Activated CD8-positive, alpha-beta T cell treated with anti-CD3 and anti-CD28 coated beads, Interleukin-2, amount 10 ng/mL, durations not matched to agents 7 days and 5 days (primary cell): Measurements from ENCODE around the gene LRRIQ1. TPM values are rescaled to one million over a fixed set of nuclear protein-coding genes. Genes with fewer than 3 reads are reported as not detected.
"Not testable (repeated sequence)": the region's sequence is repeated elsewhere in the genome, so short reads cannot be mapped to it uniquely, and the experiment has no call there.

Source experiments
- ATAC-seq: fragments of 150-1000 bp; cut with Tn5 transposase; one replicate; pipeline ENCODE4 v1.10.0; 2021; ENCODE audit warnings: moderate library complexity
- CTCF ChIA-PET: fragments of 350-600 bp; sonication (Branson Sonifier 250); formaldehyde crosslinking; loops from one replicate; lab custom pipeline; 2021; ENCODE audit warnings: antibody characterized with exemption; lab: Charles Lee
- POLR2A ChIA-PET: fragments of 350-600 bp; sonication (Branson Sonifier 250); formaldehyde crosslinking; loops from one replicate; lab custom pipeline; 2021; ENCODE audit warnings: antibody characterized with exemption; lab: Charles Lee
- DNase-seq: peaks from one replicate; pipeline ENCODE4 v3.0.0-alpha.2; 2020
- H3K27ac Mint-ChIP-seq: one replicate; pipeline ENCODE4 v1.8.0; 2021; ENCODE audit warnings: mild to moderate bottlenecking, mixed read lengths
- H3K27me3 Mint-ChIP-seq: one replicate; pipeline ENCODE4 v1.8.0; 2021; ENCODE audit warnings: low read depth, mixed read lengths
- H3K36me3 Mint-ChIP-seq: one replicate; pipeline ENCODE4 v1.8.0; 2021; ENCODE audit warnings: low read depth, mixed read lengths
- H3K4me1 Mint-ChIP-seq: one replicate; pipeline ENCODE4 v1.8.0; 2021; ENCODE audit warnings: low read depth, mixed read lengths
- H3K4me3 Mint-ChIP-seq: one replicate; pipeline ENCODE4 v1.8.0; 2021; ENCODE audit warnings: mild to moderate bottlenecking, mixed read lengths
- H3K9me3 Mint-ChIP-seq: one replicate; pipeline ENCODE4 v1.8.0; 2022; ENCODE audit warnings: mixed read lengths; ENCODE audit not compliant: insufficient read depth
- total RNA-seq, 2 experiments: library from RNA; stranded (reverse); gene quantifications; one replicate each; pipeline ENCODE4 v1.2.3, GENCODE V29; 2021

LRRIQ1 gene
- total RNA-seq, 2 experiments from 2014 or later: not detected

GRCh38 chr12:85155791-85156190 is 119.6 kb downstream of the LRRIQ1 start:
- POLR2A ChIA-PET: no interaction called here
- ATAC-seq (no peak), DNase-seq (no peak)
- H3K27ac Mint-ChIP-seq: no peak overlapping the region
- no peaks in the 10 kb centered on the region for H3K4me1 Mint-ChIP-seq
- no peaks in the 10 kb centered on the region for H3K9me3 Mint-ChIP-seq
- CTCF ChIA-PET: no interaction called here
- no peak overlapping the region for H3K4me3 Mint-ChIP-seq
- H3K27me3 Mint-ChIP-seq: no peaks in the 10 kb centered on the region
- no peaks in the 10 kb centered on the region for H3K36me3 Mint-ChIP-seq

GRCh38 chr12:85156569-85156968 is 120.4 kb downstream of the LRRIQ1 start:
- no peaks in the 10 kb centered on the region for H3K36me3 Mint-ChIP-seq
- H3K9me3 Mint-ChIP-seq: no peaks in the 10 kb centered on the region
- H3K4me1 Mint-ChIP-seq: no peaks in the 10 kb centered on the region
- no peak for ATAC-seq
- no peak overlapping the region for H3K4me3 Mint-ChIP-seq
- ChIA-PET CTCF (no interaction called here), POLR2A (no interaction called here)
- DNase-seq: no peak
- no peaks in the 10 kb centered on the region for H3K27me3 Mint-ChIP-seq
- H3K27ac Mint-ChIP-seq: no peak overlapping the region

- no peaks in the 10 kb centered on the region for H3K9me3 Mint-ChIP-seq
- no peaks in the 10 kb centered on the region for H3K4me1 Mint-ChIP-seq
- no peaks in the 10 kb centered on the region for H3K36me3 Mint-ChIP-seq
- ChIA-PET POLR2A (no interaction called here), CTCF (no interaction called here)
- H3K27ac Mint-ChIP-seq: no peak overlapping the region
- H3K4me3 Mint-ChIP-seq: no peak overlapping the region
- H3K27me3 Mint-ChIP-seq: no peaks in the 10 kb centered on the region
- no peak for ATAC-seq
- DNase-seq: no peak
Observed at GRCh38 chr12:85157035-85157603, 121.0 kb downstream of the LRRIQ1 start.

- Mint-ChIP-seq H3K27me3 (no peaks in the 10 kb centered on the region), H3K36me3 (no peaks in the 10 kb centered on the region), H3K4me1 (no peaks in the 10 kb centered on the region), H3K9me3 (no peaks in the 10 kb centered on the region), H3K4me3 (no peak overlapping the region), H3K27ac (no peak overlapping the region)
- ATAC-seq: no peak
- no peak for DNase-seq
- ChIA-PET POLR2A (no interaction called here), CTCF (no interaction called here)
Observed at GRCh38 chr12:85163752-85164321, 127.7 kb downstream of the LRRIQ1 start.

- ChIA-PET POLR2A (no interaction called here), CTCF (no interaction called here)
- ATAC-seq (no peak), DNase-seq (no peak)
- Mint-ChIP-seq H3K27ac (no peak overlapping the region), H3K9me3 (no peaks in the 10 kb centered on the region), H3K27me3 (no peaks in the 10 kb centered on the region), H3K4me1 (no peaks in the 10 kb centered on the region), H3K4me3 (no peak overlapping the region), H3K36me3 (no peaks in the 10 kb centered on the region)
Observed at GRCh38 chr12:85179680-85180270, 143.6 kb downstream of the LRRIQ1 start.

- no peaks in the 10 kb centered on the region for H3K27me3 Mint-ChIP-seq
- no peak overlapping the region for H3K27ac Mint-ChIP-seq
- CTCF ChIA-PET: no interaction called here
- H3K4me3 Mint-ChIP-seq: no peak overlapping the region
- H3K36me3 Mint-ChIP-seq: no peaks in the 10 kb centered on the region
- no peaks in the 10 kb centered on the region for H3K4me1 Mint-ChIP-seq
- no peaks in the 10 kb centered on the region for H3K9me3 Mint-ChIP-seq
- no peak for ATAC-seq
- POLR2A ChIA-PET: no interaction called here
- no peak for DNase-seq
Observed at GRCh38 chr12:85182699-85183098, 146.5 kb downstream of the LRRIQ1 start.

DNA sequence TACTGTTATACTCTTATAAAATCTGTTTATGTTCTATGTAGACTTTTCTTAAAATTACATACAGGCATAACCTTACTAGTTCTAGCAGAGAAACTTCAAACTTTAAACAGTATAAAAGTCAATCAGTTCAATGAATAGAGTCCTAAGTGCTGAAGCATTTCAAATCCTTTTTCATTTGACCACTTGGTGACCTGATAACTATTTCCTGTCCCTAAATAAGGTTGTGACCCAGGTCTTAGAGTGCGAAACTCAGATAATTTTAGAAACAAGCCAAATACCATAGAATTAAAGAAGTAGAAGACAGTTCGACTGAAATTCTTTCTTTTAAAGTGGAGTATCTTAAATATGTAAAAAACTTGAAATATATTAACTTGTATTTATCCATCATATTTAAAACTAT is 147.7 kb downstream of the LRRIQ1 start:
- DNase-seq: no peak
- no peak for ATAC-seq
- Mint-ChIP-seq H3K27me3 (no peaks in the 10 kb centered on the region), H3K36me3 (no peaks in the 10 kb centered on the region), H3K4me1 (no peaks in the 10 kb centered on the region), H3K27ac (no peak overlapping the region), H3K4me3 (no peak overlapping the region), H3K9me3 (no peaks in the 10 kb centered on the region)
- POLR2A ChIA-PET: no interaction called here
- CTCF ChIA-PET: no interaction called here

DNA sequence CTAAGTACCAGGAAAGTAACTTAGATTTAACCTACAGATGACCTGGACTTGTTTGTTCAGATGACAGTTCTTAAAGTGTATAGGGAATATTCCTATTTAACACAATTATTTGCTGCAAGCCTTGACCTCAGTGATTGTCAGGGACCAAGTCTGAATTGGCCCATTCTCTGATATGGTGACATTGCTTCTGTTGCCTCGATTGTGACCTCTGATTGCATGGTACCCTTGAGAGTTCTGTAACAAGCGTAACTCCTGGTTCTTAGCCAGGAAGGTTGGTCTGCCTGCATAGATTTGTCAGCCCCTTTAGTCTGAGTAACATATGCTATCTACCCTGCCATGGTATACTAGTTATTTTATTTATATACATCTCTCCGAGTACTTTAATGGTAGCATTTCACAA is 150.1 kb downstream of the LRRIQ1 start:
- Mint-ChIP-seq H3K27ac (no peak overlapping the region), H3K4me1 (no peaks in the 10 kb centered on the region), H3K4me3 (no peak overlapping the region), H3K36me3 (no peaks in the 10 kb centered on the region), H3K27me3 (no peaks in the 10 kb centered on the region), H3K9me3 (no peaks in the 10 kb centered on the region)
- no peak for ATAC-seq
- ChIA-PET CTCF (no interaction called here), POLR2A (no interaction called here)
- no peak for DNase-seq

DNA sequence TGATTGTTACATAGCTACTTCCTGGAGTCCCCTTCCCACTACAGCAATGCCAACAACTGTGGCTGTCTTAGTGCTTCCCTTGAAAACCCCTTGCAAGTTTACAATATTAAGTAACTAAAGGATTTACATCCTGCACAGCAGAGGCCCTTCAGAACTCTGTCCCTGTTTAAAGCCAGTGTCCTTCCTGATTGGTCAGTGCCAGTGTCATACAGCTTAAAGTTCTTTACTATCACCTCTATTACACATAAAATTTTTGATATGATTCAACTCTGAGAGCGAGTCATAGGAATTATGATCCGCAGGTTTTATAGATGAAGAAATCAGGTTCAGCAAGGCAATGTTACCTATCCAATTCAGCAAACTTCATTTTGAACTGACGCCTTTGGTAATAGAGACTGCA is 152.5 kb downstream of the LRRIQ1 start:
- POLR2A ChIA-PET: no interaction called here
- ATAC-seq (no peak), DNase-seq (no peak)
- H3K27me3 Mint-ChIP-seq: no peaks in the 10 kb centered on the region
- H3K27ac Mint-ChIP-seq: no peak overlapping the region
- H3K36me3 Mint-ChIP-seq: no peaks in the 10 kb centered on the region
- CTCF ChIA-PET: no interaction called here
- H3K4me1 Mint-ChIP-seq: no peaks in the 10 kb centered on the region
- H3K9me3 Mint-ChIP-seq: no peaks in the 10 kb centered on the region
- no peak overlapping the region for H3K4me3 Mint-ChIP-seq

DNA sequence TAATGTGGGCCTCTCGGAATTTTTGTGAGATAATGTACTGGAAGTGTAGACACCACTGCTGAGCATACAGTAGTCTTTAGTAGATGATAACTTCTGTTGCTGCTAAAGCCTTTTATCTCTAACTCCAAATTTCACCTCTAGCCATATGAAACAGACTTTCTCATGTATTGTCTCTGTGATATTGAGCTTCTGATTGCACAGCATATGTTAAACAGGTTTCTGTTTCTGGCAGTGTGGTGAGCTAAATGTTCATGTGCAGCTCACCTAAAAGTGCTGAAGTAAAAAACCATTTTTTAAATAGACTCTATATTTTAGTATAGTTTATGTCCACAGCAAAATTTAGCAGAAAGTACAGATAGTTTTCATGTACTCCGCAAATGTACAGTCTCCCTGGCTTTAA is 154.6 kb downstream of the LRRIQ1 start:
- DNase-seq: no peak
- Mint-ChIP-seq H3K4me3 (no peak overlapping the region), H3K4me1 (no peaks in the 10 kb centered on the region), H3K27ac (no peak overlapping the region), H3K36me3 (no peaks in the 10 kb centered on the region), H3K27me3 (no peaks in the 10 kb centered on the region), H3K9me3 (no peaks in the 10 kb centered on the region)
- CTCF ChIA-PET: no interaction called here
- POLR2A ChIA-PET: no interaction called here
- no peak for ATAC-seq

- H3K27me3 Mint-ChIP-seq, H3K36me3 Mint-ChIP-seq, H3K4me3 Mint-ChIP-seq, CTCF ChIA-PET, H3K9me3 Mint-ChIP-seq, POLR2A ChIA-PET, H3K27ac Mint-ChIP-seq, ATAC-seq, H3K4me1 Mint-ChIP-seq, DNase-seq: not testable (repeated sequence)
Observed at GRCh38 chr12:85203809-85204208, 167.7 kb downstream of the LRRIQ1 start.

- ChIA-PET CTCF (no interaction called here), POLR2A (no interaction called here)
- no peak for DNase-seq
- Mint-ChIP-seq H3K27ac (no peak overlapping the region), H3K4me3 (no peak overlapping the region), H3K36me3 (no peaks in the 10 kb centered on the region), H3K9me3 (peaks cover 4% of the 10 kb centered on the region), H3K4me1 (no peaks in the 10 kb centered on the region), H3K27me3 (no peaks in the 10 kb centered on the region)
- ATAC-seq: no peak
Observed at GRCh38 chr12:85206543-85206942, 170.4 kb downstream of the LRRIQ1 start.

GRCh38 chr12:85224339-85224738 is 188.2 kb downstream of the LRRIQ1 start:
- H3K9me3 Mint-ChIP-seq, DNase-seq, H3K27ac Mint-ChIP-seq, CTCF ChIA-PET, H3K4me1 Mint-ChIP-seq, ATAC-seq, H3K4me3 Mint-ChIP-seq, POLR2A ChIA-PET, H3K27me3 Mint-ChIP-seq, H3K36me3 Mint-ChIP-seq: not testable (repeated sequence)
